Measurements from ENCODE around the gene WTIP.
"Not testable (repeated sequence)": the region's sequence is repeated elsewhere in the genome, so short reads cannot be mapped to it uniquely, and the experiment has no call there.

The WTIP gene

GRCh38 chr19:34480971-34481841 is at the start of gene WTIP:
Gene WTIP, plus strand, starts transcription at chr19:34481758. Its CDS starts 217 bp downstream, at chr19:34481975.
- no peak for DNase-seq

DNA sequence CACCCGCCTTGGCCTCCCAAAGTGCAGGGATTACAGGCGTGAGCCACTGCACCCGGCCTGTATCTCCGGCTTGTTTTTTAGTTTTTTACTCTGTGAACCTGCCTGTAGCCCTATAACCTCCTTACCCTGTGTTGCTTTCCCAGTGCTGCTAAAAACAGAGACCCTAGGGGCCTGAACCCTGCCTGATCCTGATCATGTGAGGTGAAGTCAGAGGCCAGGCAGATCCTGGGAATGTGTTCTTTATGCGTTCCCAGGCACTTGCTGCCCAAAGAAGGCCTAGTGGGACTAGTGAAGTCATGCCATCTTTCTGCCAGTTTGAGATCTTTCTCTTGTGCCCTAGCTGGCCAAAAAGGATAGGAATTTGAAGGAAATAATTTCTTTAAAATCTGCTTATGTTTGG is 48.8 kb upstream of the WTIP start:
- DNase-seq, result no peak

- DNase-seq, result no peak
These were observed 44.8 kb upstream of the WTIP start for GRCh38 chr19:34436716-34437115.

DNA sequence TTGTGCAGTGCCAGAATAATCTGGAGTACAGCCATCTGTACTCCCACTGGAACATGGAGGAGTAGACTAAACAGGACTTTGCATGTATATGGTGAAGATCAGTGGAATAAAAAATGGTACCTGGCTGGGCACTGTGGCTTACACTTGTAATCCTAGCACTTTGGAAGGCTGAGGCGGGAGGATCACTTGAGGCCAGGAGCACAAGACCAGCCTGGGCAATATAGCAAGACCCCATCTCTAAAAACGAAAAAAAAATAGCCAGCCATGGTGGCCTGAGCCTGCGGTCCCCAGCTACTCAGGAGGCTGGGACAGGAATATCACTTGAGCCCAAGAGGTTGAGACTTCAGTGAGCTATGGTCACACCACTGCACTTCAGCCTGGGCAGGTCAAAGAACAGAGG is 33.4 kb upstream of the WTIP start:
- no peak for DNase-seq

GRCh38 chr19:34452723-34453122 is 28.8 kb upstream of the WTIP start:
- DNase-seq, result no peak

DNA sequence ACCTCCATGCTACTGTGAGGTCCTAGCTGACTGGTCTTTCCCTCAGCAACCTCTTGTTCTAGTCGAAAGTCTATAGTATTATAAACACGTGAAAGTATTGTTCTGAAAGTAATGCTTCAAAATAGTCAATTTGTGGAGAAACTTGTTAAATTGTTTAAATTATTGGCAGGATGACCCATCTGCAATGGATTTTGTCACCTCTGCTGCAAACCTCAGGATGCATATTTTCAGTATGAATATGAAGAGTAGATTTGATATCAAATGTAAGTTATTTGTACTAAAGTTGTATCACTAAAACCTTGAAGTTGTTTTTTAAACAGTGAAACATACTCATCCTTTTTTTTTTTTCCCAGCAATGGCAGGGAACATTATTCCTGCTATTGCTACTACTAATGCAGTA is 27.5 kb upstream of the WTIP start:
- no peak for DNase-seq

- no peak for DNase-seq
These were observed 26.9 kb upstream of the WTIP start for GRCh38 chr19:34454685-34455084.

DNA sequence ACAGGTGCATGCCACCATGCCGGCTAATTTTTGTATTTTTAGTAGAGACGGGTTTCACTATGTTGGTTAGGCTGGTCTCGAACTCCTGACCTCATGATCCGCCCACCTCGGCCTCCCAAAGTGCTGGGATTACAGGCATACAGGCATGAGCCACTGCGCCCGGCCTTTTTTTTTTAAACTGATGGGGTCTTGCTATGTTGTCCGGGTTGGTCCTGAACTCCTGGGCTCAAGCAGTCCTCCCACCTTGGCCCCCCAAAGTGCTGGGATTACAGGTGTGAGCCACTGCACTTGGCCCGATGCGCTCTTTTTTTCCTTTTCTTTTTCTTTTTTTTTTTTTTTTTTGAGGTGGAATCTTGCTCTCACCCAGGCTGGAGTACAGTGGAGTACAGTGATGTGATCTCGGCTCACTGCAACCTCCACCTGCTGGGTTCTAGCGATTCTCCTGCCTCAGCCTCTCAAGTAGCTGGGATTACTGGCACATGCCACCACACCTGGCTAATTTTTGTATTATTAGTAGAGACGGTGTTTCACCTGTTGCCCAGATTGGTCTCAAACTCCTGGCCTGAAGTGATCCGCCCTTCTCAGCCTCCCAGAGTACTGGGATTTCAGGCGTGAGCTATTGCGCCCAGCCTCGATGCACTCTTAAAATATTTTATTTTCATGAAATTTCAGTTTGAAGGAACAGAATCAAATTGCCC is 25.6 kb upstream of the WTIP start:
- DNase-seq, result not testable (repeated sequence)

DNA sequence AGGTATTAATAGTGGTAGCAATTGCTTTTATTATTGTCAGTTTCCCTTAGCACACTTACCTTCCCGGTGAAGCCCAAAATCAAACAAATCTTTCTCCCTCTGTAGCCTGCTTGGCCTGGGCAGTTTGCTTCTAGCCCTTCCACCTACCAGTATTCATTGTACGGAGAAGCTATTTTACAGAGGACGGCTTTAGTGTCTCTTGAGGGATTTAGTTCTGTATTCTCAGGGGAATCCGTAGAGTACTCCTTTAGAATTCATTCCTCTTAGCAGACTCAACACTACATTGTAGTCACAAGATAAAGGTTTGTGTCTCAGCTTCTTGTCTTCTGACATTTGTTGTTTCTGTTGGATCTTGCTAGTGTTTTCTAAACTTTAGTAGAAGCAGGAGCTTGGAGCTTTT is 24.1 kb upstream of the WTIP start:
- DNase-seq, result no peak

GRCh38 chr19:34458677-34459076 is 22.9 kb upstream of the WTIP start:
- no peak for DNase-seq

GRCh38 chr19:34459614-34460013 is 21.9 kb upstream of the WTIP start:
- DNase-seq, result no peak

DNA sequence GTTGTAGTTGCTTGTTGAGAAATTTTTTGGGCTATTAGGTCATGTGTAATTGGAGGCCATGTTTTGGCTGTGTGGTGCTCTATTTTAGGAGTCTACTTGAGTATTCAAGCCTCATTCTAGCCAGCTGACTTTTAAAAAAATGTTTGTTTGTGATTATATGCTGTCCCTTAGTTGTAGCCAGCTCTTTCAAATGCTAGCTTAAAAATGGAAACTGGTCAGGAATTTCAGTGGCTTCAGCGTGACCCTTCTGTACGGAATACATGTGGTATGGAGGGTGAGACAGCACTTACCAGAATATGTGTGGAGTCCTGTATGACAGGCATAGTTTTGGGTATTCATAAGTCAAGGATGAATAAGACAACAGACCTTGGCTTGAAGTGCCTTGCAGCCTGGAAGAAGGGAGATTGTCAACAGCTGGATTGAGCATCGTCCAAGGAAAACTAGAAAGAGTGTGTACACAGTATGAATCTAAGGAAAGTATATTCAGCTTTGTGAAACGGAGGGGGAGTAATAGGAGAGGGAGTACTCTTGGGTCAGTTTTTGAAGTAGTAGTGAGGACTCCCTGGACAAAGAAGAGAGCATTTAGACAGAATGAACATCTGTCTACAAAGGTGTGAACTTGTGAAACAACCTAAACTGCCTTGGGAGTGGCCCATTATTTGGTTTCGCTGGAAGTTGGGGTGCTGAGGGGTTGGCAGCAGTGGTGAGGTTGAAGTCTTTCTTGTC is 20.0 kb upstream of the WTIP start:
- no peak for DNase-seq

- not testable (repeated sequence) for DNase-seq
These were observed 16.8 kb upstream of the WTIP start for GRCh38 chr19:34464785-34465184.

DNA sequence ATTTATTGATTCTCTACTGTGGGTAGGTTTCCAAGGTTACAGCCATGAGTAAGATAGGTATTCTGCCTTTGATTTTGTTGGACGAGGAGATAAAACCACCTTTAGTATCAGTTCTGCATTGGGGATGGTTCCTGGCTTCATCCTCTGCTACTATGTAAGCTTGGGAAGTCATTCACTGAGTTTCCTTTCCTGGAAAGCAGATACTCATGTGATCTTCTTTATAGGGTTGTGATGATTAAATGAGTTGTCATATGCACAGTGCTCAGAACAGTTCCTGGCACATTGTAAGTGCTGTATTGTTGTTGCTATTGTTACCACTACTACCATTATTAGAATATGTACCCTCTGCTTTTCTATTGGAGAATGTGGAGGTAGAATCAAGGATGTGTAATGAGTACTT is 13.1 kb upstream of the WTIP start:
- DNase-seq, result no peak

DNA sequence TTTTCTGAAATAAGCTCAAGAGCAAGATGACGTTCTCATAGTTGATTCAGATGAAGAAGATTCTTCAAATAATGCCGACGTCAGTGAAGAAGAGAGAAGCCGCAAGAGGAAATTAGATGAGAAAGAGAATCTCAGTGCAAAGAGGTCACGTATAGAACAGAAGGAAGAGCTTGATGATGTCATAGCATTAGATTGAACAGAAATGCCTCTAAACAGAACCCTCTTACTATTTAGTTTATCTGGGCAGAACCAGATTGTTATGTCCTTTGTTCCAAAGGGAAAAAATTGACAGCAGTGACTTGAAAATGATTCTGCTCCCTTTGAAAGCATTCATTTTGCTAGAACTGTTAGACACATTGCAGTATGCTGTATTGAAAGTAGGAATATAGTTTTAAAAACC is 12.5 kb upstream of the WTIP start:
- not testable (repeated sequence) for DNase-seq

GRCh38 chr19:34471906-34472700 is 9.5 kb upstream of the WTIP start:
- DNase-seq, result no peak

DNA sequence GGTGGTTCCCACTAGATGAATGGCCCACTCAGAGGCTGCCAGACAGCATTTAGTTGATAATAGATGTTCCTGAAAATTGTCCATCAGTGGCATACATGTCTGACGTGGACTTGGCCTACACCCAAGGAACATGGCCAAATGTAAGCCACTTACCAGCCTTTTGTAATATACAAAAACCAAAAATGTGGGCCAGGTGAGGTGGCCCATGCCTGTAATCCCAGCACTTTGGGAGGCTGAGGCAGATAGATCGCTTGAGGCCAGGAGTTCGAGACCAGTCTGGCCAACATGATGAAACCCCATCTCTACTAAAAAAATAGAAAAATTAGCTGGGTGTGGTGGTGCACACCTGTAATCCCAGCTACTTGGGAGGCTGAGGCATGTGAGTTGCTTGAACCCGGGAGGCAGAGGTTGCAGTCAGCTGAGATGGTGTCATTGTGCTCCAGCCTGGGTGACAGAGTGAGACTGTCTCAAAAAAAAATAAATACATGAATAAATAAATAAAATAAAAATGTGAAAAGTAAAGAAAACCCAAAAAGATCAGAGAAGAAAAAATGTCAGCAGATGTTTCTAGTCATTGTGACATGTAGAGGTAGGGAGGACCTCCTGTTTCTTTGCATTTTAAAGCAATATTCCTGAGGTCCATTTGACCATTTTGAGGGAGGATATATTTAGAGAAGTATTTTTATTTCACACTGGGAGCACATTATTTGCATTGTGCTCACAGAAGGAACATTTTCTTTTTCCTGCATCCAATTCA is 7.1 kb upstream of the WTIP start:
- no peak for DNase-seq

DNA sequence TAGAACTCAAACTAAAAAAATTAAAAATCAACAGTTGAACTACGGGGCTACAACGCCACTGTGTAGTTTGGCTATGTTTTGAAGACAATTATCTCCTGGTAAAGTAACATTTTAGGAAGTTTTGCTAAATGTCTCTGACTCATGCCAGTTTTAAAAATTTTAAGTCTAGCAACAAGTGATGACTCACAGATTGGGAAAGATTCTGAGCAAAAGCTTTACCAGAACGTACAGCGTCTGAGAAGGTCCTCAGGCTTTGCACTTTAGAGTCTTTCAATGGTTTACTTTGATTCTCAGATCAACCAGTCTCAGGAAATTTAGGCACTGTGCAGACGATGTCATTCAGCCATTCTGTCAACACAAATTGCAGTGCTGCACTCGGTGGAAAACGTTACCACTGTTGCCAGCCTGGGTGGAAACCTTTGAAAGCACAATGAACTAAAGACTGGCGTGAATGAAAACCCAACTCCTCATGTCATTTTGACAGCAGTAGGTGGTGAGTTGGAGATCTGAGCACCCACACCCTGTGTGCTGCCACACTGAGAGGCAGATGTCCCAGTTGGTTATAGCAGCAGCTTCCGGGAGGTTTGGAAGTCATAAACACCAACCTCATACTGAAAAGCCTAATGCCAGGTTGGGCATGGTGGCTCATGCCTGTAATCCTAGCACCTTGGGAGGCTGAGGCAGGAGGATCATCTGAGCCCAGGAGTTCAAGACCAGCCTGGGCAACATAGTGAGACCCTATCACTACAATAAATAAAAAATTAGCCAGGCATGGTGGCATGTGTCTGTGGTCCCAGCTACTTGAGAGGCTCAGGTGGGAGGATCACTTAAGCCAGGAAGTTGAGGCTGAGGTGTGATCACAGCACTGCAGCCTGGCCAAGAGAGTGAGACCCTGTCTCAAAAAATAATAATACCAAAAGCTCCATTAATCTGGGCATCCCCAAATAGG is 6.3 kb upstream of the WTIP start:
- DNase-seq, result peak; percentile 40

DNA sequence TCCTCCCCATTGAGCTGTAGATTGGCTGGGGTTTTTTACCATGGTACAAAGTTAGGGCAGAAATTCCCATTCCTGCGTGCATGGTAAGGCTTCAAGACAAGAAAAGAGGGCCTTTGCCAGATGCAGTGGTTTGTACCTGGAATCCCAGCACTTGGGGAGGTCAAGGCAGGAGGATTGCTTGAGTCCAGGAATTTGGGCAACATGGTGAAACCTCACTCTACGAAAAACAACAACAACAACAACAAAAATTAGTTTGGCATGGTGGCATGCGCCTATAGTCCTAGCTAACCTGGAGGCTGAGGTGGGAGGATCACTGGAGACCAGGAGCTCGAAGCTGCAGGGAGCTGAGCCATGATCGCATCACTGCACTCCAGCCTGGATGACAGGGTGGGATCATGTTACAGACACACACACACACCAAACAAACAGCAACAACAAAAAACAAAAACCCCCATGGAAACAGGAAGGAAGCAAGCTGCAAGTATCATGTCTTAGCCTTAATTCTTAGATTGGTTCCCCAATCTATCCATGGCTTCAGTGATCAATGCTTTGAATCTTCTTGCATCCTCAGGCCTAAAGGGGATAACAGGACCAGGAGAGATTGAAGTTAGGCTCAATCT is 5.5 kb upstream of the WTIP start:
- no peak for DNase-seq

DNA sequence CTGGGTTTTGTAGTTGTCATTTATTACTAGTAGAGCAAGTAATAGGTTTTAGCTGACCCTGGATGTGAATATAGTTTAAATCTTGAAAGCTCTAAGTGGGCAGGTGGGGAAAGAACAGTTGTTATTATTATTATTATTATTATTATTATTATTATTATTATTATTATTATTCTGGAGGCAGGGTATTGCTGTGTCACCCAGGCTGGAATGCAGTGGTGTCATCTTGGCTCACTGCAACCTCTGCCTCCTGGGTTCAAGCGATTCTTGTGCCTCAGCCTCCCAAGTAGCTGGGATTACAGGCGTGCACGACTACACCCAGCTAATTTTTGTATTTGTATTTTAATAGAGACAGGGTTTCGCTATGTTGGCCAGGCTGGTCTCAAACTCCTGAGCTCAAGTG is 3.1 kb upstream of the WTIP start:
- not testable (repeated sequence) for DNase-seq
